LNCAP (cell line): ENCODE measurements around the gene CSN3.

Experiments used
- CTCF ChIP-seq: fragments of 450-650 bp; IDR thresholded peaks from 2 replicates; pipeline ENCODE4 v1.5.1; 2017; ENCODE audit warnings: mild to moderate bottlenecking

The CSN3 gene

GRCh38 chr4:70280567-70280966, 38.2 kb downstream of the CSN3 start:
- no peak for TF ChIP-seq CTCF

- no peak for TF ChIP-seq CTCF
These were observed 46.3 kb downstream of the CSN3 start for GRCh38 chr4:70288651-70289050.

- no peak for TF ChIP-seq CTCF
These were observed 48.9 kb downstream of the CSN3 start for GRCh38 chr4:70291341-70291740.

GRCh38 chr4:70297576-70297975, 55.2 kb downstream of the CSN3 start:
- TF ChIP-seq CTCF, result no peak

- TF ChIP-seq CTCF, result no peak
These were observed 55.7 kb downstream of the CSN3 start for GRCh38 chr4:70298051-70298450.

GRCh38 chr4:70299643-70300042, 57.2 kb downstream of the CSN3 start:
- no peak for TF ChIP-seq CTCF

- no peak for TF ChIP-seq CTCF
These were observed 57.8 kb downstream of the CSN3 start for GRCh38 chr4:70300215-70300614.
